HG02981 (cell line): ENCODE data around the gene CERS4.
"Not testable (repeated sequence)": the region's sequence is repeated elsewhere in the genome, so short reads cannot be mapped to it uniquely, and the experiment has no call there.

Experiments
- ATAC-seq: cut with Tn5 transposase; IDR thresholded peaks from one replicate; pipeline ENCODE4 v1.9.1; 2021; ENCODE audit warnings: mild to moderate bottlenecking, moderate library complexity; ENCODE audit not compliant: unreplicated experiment

CERS4 gene

GRCh38 chr19:8259142-8259921, 50.2 kb downstream of the CERS4 start:
- no peak for ATAC-seq

- no peak for ATAC-seq
Measured at GRCh38 chr19:8259922-8260247, 50.7 kb downstream of the CERS4 start.

GRCh38 chr19:8261347-8261746, 52.2 kb downstream of the CERS4 start:
- no peak for ATAC-seq

GRCh38 chr19:8261881-8262280, 52.7 kb downstream of the CERS4 start:
- no peak for ATAC-seq

- ATAC-seq, result no peak
Measured at GRCh38 chr19:8262431-8262830, 53.3 kb downstream of the CERS4 start.

GRCh38 chr19:8264248-8264647, 55.1 kb downstream of the CERS4 start:
- not testable (repeated sequence) for ATAC-seq

- ATAC-seq, result no peak
Measured at GRCh38 chr19:8265872-8266271, 56.7 kb downstream of the CERS4 start.

- no peak for ATAC-seq
Measured at GRCh38 chr19:8269724-8270123, 60.6 kb downstream of the CERS4 start.

- ATAC-seq, result not testable (repeated sequence)
Measured at GRCh38 chr19:8276508-8276907, 67.3 kb downstream of the CERS4 start.

- not testable (repeated sequence) for ATAC-seq
Measured at GRCh38 chr19:8291337-8291736, 82.2 kb downstream of the CERS4 start.

GRCh38 chr19:8302357-8302691, 93.2 kb downstream of the CERS4 start:
- no peak for ATAC-seq

- ATAC-seq, result no peak
Measured at GRCh38 chr19:8302734-8303133, 93.6 kb downstream of the CERS4 start.

GRCh38 chr19:8304841-8305621, 95.9 kb downstream of the CERS4 start:
- ATAC-seq, result no peak

GRCh38 chr19:8305798-8306197, 96.6 kb downstream of the CERS4 start:
- no peak for ATAC-seq

GRCh38 chr19:8306235-8307054, 97.3 kb downstream of the CERS4 start:
- ATAC-seq, result no peak

- no peak for ATAC-seq
Measured at GRCh38 chr19:8307400-8307964, 98.3 kb downstream of the CERS4 start.

- peak; percentile 62 for ATAC-seq
Measured at GRCh38 chr19:8307965-8308866, 99.0 kb downstream of the CERS4 start, which contains the start of gene CD320. CD320 (minus strand) TSS chr19:8308358; CDS start chr19:8308290, 68 bp downstream.

GRCh38 chr19:8308891-8309291, 99.7 kb downstream of the CERS4 start:
- no peak for ATAC-seq

- no peak for ATAC-seq
Measured at GRCh38 chr19:8310342-8311055, 101.3 kb downstream of the CERS4 start.
